Bronchial epithelial cell (primary cell): Measurements from ENCODE around the gene TRIM46. TPM values are rescaled to one million over a fixed set of nuclear protein-coding genes. Genes with fewer than 3 reads are reported as not detected.

ENCODE experiments used
- DNase-seq: peaks from one replicate; pipeline ENCODE4 v3.0.0-alpha.2; 2010; ENCODE audit warnings: low read depth
- FAIRE-seq: peaks from 2 replicates; lab custom pipeline; 2011; peaks lifted over from hg19 to GRCh38; lab: Jason Lieb, UNC
- H3K27me3 ChIP-seq: 2 replicates; pipeline ENCODE4 v1.5.1; 2011; ENCODE audit warnings: low read length; ENCODE audit not compliant: control insufficient read depth, insufficient read depth
- H3K36me3 ChIP-seq: 2 replicates; pipeline ENCODE4 v1.5.1; 2011; ENCODE audit warnings: low read length; ENCODE audit not compliant: control insufficient read depth, insufficient read depth
- H3K4me3 ChIP-seq: 2 replicates; pipeline ENCODE4 v1.5.1; 2011; ENCODE audit warnings: mild to moderate bottlenecking, low read depth, low read length, control low read depth
- CTCF ChIP-seq: IDR thresholded peaks from 2 replicates; pipeline ENCODE4 v1.5.1; 2011; ENCODE audit warnings: mild to moderate bottlenecking, moderate library complexity, low read length, control low read depth, inconsistent platforms; ENCODE audit not compliant: insufficient read depth, severe bottlenecking
- total RNA-seq: library from RNA; depleted of rRNA; stranded (reverse); fragments of >200 nt; gene quantifications from 2 replicates; pipeline ENCODE4 v1.2.1, GENCODE V29; 2014

TRIM46 gene
- total RNA-seq, 1 donor from 2014 or later: 0.26 TPM

DNA sequence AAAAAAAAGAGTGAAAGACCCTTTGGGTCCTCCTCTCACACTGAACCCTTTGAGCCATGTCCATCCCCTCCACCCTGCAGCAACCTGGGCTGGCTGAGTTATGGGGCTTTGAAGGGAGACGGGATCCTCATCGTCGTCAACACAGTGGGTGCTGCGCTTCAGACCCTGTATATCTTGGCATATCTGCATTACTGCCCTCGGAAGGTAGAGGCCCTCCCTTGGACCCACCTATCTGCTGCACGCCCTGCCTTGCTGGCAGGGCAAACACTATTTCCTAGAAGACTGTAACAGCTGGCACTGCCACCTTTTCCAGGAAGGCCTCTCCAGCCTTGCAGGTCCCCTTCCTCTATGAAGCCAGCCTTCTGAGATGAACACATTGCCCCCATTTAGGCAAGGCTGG lies 36.9 kb upstream of the TRIM46 start:
- H3K4me3 ChIP-seq: peak overlapping the region; percentile 24
- no peak for FAIRE-seq

GRCh38 chr1:155137154-155137949 lies 36.3 kb upstream of the TRIM46 start:
- no peak overlapping the region for H3K4me3 ChIP-seq
- H3K27me3 ChIP-seq: no peaks in the 10 kb centered on the region
- H3K36me3 ChIP-seq: peaks cover 17% of the 10 kb centered on the region
- TF ChIP-seq CTCF: no peak
- FAIRE-seq (no peak), DNase-seq (no peak)

More for the DNA sequence above, 36.9 kb upstream of the TRIM46 start:
- no peak for TF ChIP-seq CTCF
- Histone ChIP-seq H3K27me3 (no peaks in the 10 kb centered on the region), H3K36me3 (peaks cover 20% of the 10 kb centered on the region)
- no peak for DNase-seq

- no peak for TF ChIP-seq CTCF
- Histone ChIP-seq H3K27me3 (no peaks in the 10 kb centered on the region), H3K36me3 (no peaks in the 10 kb centered on the region), H3K4me3 (peak within 1 kb of the TSS; percentile 81)
- DNase-seq (peak; percentile 63), FAIRE-seq (no peak)
These were observed 33.6 kb upstream of the TRIM46 start, which contains the start of gene DPM3 for GRCh38 chr1:155139895-155140629. TSS of gene DPM3 (minus strand) at chr1:155140531. CDS start at chr1:155140240, 291 bp downstream.

GRCh38 chr1:155140630-155140953 lies 33.1 kb upstream of the TRIM46 start:
- FAIRE-seq (no peak), DNase-seq (no peak)
- TF ChIP-seq CTCF: no peak
- H3K36me3 ChIP-seq: no peaks in the 10 kb centered on the region
- H3K4me3 ChIP-seq: peak overlapping the region; percentile 81
- H3K27me3 ChIP-seq: no peaks in the 10 kb centered on the region

GRCh38 chr1:155141749-155142148 lies 31.9 kb upstream of the TRIM46 start:
- DNase-seq (no peak), FAIRE-seq (no peak)
- TF ChIP-seq CTCF: no peak
- H3K4me3 ChIP-seq: no peak overlapping the region
- no peaks in the 10 kb centered on the region for H3K36me3 ChIP-seq
- H3K27me3 ChIP-seq: no peaks in the 10 kb centered on the region
